ENCODE results near the gene CCNQ.

Gene CCNQ

GRCh38 chrX:153549231-153549630 is 49.7 kb downstream of the CCNQ start:
- TF ChIP-seq CEBPB (IDR thresholded peaks at IDR 0.05) (no peak), USF1 (IDR thresholded peaks at IDR 0.05) (no peak), ZBTB7A (IDR thresholded peaks at IDR 0.05; ENCODE audit: low read depth) (no peak), TCF12 (IDR thresholded peaks at IDR 0.05; ENCODE audit: low read depth) (no peak), CREB1 (IDR thresholded peaks at IDR 0.05; ENCODE audit: low read depth) (no peak), FOXM1 (IDR thresholded peaks at IDR 0.05; ENCODE audit: borderline replicate concordance, low read depth) (no peak)

- TF ChIP-seq CEBPB (IDR thresholded peaks at IDR 0.05): no peak
- TF ChIP-seq USF1 (IDR thresholded peaks at IDR 0.05): no peak
- no peak for TF ChIP-seq YY1 (IDR thresholded peaks at IDR 0.05; ENCODE audit: low read depth)
- no peak for TF ChIP-seq RAD21 (IDR thresholded peaks at IDR 0.05; ENCODE audit: low read depth)
- TF ChIP-seq FOXM1 (IDR thresholded peaks at IDR 0.05; ENCODE audit: borderline replicate concordance, low read depth): no peak
- TF ChIP-seq MAX (IDR thresholded peaks at IDR 0.05): no peak
- no peak for TF ChIP-seq EP300 (IDR thresholded peaks at IDR 0.05; ENCODE audit: borderline replicate concordance)
- TF ChIP-seq CREB1 (IDR thresholded peaks at IDR 0.05; ENCODE audit: low read depth): no peak
Measured at GRCh38 chrX:153547195-153547594, 51.7 kb downstream of the CCNQ start.

GRCh38 chrX:153546386-153546785 is 52.6 kb downstream of the CCNQ start:
- TF ChIP-seq REST (IDR thresholded peaks at IDR 0.05; ENCODE audit: low read depth) (no peak), CREB1 (IDR thresholded peaks at IDR 0.05; ENCODE audit: low read depth) (no peak), CEBPB (IDR thresholded peaks at IDR 0.05) (no peak), TCF12 (IDR thresholded peaks at IDR 0.05; ENCODE audit: low read depth) (no peak), EGR1 (IDR thresholded peaks at IDR 0.05) (no peak), TAF1 (IDR thresholded peaks at IDR 0.05; ENCODE audit: low read depth) (no peak), FOXM1 (IDR thresholded peaks at IDR 0.05; ENCODE audit: borderline replicate concordance, low read depth) (no peak), RAD21 (IDR thresholded peaks at IDR 0.05; ENCODE audit: low read depth) (no peak), ZBTB7A (IDR thresholded peaks at IDR 0.05; ENCODE audit: low read depth) (no peak), NFIC (IDR thresholded peaks at IDR 0.05) (no peak), YY1 (IDR thresholded peaks at IDR 0.05; ENCODE audit: low read depth) (no peak), TEAD4 (IDR thresholded peaks at IDR 0.05) (no peak), USF1 (IDR thresholded peaks at IDR 0.05) (no peak), EP300 (IDR thresholded peaks at IDR 0.05; ENCODE audit: borderline replicate concordance) (no peak), MAX (IDR thresholded peaks at IDR 0.05) (no peak)

- TF ChIP-seq USF1 (IDR thresholded peaks at IDR 0.05) (no peak), ZBTB7A (IDR thresholded peaks at IDR 0.05; ENCODE audit: low read depth) (no peak), EP300 (IDR thresholded peaks at IDR 0.05; ENCODE audit: borderline replicate concordance) (no peak), TAF1 (IDR thresholded peaks at IDR 0.05; ENCODE audit: low read depth) (no peak), NFIC (IDR thresholded peaks at IDR 0.05) (no peak), RAD21 (IDR thresholded peaks at IDR 0.05; ENCODE audit: low read depth) (no peak), CEBPB (IDR thresholded peaks at IDR 0.05) (no peak), EGR1 (IDR thresholded peaks at IDR 0.05) (no peak), TEAD4 (IDR thresholded peaks at IDR 0.05) (no peak), TCF12 (IDR thresholded peaks at IDR 0.05; ENCODE audit: low read depth) (no peak), CREB1 (IDR thresholded peaks at IDR 0.05; ENCODE audit: low read depth) (no peak), REST (IDR thresholded peaks at IDR 0.05; ENCODE audit: low read depth) (no peak), FOXM1 (IDR thresholded peaks at IDR 0.05; ENCODE audit: borderline replicate concordance, low read depth) (no peak)
Measured at GRCh38 chrX:153544727-153545126, 54.2 kb downstream of the CCNQ start.

- TF ChIP-seq NFIC (IDR thresholded peaks at IDR 0.05): no peak
- TF ChIP-seq TCF12 (IDR thresholded peaks at IDR 0.05; ENCODE audit: low read depth): no peak
- TF ChIP-seq EGR1 (IDR thresholded peaks at IDR 0.05): no peak
- no peak for TF ChIP-seq CREB1 (IDR thresholded peaks at IDR 0.05; ENCODE audit: low read depth)
- no peak for TF ChIP-seq FOXM1 (IDR thresholded peaks at IDR 0.05; ENCODE audit: borderline replicate concordance, low read depth)
- no peak for TF ChIP-seq RAD21 (IDR thresholded peaks at IDR 0.05; ENCODE audit: low read depth)
- no peak for TF ChIP-seq TEAD4 (IDR thresholded peaks at IDR 0.05)
- no peak for TF ChIP-seq MAX (IDR thresholded peaks at IDR 0.05)
- no peak for TF ChIP-seq TAF1 (IDR thresholded peaks at IDR 0.05; ENCODE audit: low read depth)
- TF ChIP-seq REST (IDR thresholded peaks at IDR 0.05; ENCODE audit: low read depth): no peak
- no peak for TF ChIP-seq YY1 (IDR thresholded peaks at IDR 0.05; ENCODE audit: low read depth)
- TF ChIP-seq ZBTB7A (IDR thresholded peaks at IDR 0.05; ENCODE audit: low read depth): no peak
- no peak for TF ChIP-seq CEBPB (IDR thresholded peaks at IDR 0.05)
- TF ChIP-seq EP300 (IDR thresholded peaks at IDR 0.05; ENCODE audit: borderline replicate concordance): no peak
- no peak for TF ChIP-seq USF1 (IDR thresholded peaks at IDR 0.05)
Measured at GRCh38 chrX:153539979-153540358, 59.0 kb downstream of the CCNQ start.

Measured in Ishikawa (cell line).